KOPT-K1 (cell line): ENCODE data around the gene IRF2BP1.

ENCODE experiments used
- H3K27ac ChIP-seq: fragments of 200-600 bp; sonication (generic); 2 replicates; pipeline ENCODE4 v1.5.1; 2016; ENCODE audit warnings: antibody characterized with exemption, mild to moderate bottlenecking, low read depth, low read length; ENCODE audit not compliant: poor library complexity, severe bottlenecking
- H3K36me3 ChIP-seq: fragments of 200-600 bp; sonication (generic); 2 replicates; pipeline ENCODE4 v1.5.1; 2017; ENCODE audit warnings: antibody characterized with exemption, mild to moderate bottlenecking, low read length, moderate library complexity; ENCODE audit not compliant: insufficient read depth
- H3K9me3 ChIP-seq: fragments of 200-600 bp; sonication (generic); 2 replicates; pipeline ENCODE4 v1.5.1; 2017; ENCODE audit warnings: antibody characterized with exemption, low read length, mild to moderate bottlenecking; ENCODE audit not compliant: insufficient read depth, poor library complexity, severe bottlenecking

IRF2BP1 gene

GRCh38 chr19:45862564-45863334 is 23.2 kb downstream of the IRF2BP1 start, which contains the start of gene SYMPK:
TSS of gene SYMPK (minus strand) at chr19:45863147. CDS start at chr19:45854495, 8,652 bp downstream.
- Histone ChIP-seq H3K9me3 (no peaks in the 10 kb centered on the region), H3K27ac (peak within 1 kb of the TSS; percentile 78), H3K36me3 (peaks cover 35% of the 10 kb centered on the region)

GRCh38 chr19:45862271-45862563 is 23.7 kb downstream of the IRF2BP1 start:
- Histone ChIP-seq H3K36me3 (peaks cover 35% of the 10 kb centered on the region), H3K9me3 (no peaks in the 10 kb centered on the region), H3K27ac (peak overlapping the region; percentile 78)

GRCh38 chr19:45860359-45861259 is 25.3 kb downstream of the IRF2BP1 start:
- Histone ChIP-seq H3K27ac (no peak overlapping the region), H3K36me3 (peaks cover 45% of the 10 kb centered on the region)

GRCh38 chr19:45854167-45854778 is 31.7 kb downstream of the IRF2BP1 start:
- no peaks in the 10 kb centered on the region for H3K9me3 ChIP-seq
- H3K27ac ChIP-seq = no peak overlapping the region
- H3K36me3 ChIP-seq = peaks cover 87% of the 10 kb centered on the region

More at GRCh38 chr19:45860359-45861259, 25.3 kb downstream of the IRF2BP1 start:
- H3K9me3 ChIP-seq = no peaks in the 10 kb centered on the region

GRCh38 chr19:45852983-45853382 is 33.0 kb downstream of the IRF2BP1 start:
- H3K27ac ChIP-seq = no peak overlapping the region
- peaks cover 87% of the 10 kb centered on the region for H3K36me3 ChIP-seq
- H3K9me3 ChIP-seq = no peaks in the 10 kb centered on the region

- no peak overlapping the region for H3K27ac ChIP-seq
- no peaks in the 10 kb centered on the region for H3K9me3 ChIP-seq
- H3K36me3 ChIP-seq = peaks cover 92% of the 10 kb centered on the region
Measured at GRCh38 chr19:45852145-45852750, 33.7 kb downstream of the IRF2BP1 start.

GRCh38 chr19:45848922-45849321 is 37.0 kb downstream of the IRF2BP1 start:
- Histone ChIP-seq H3K36me3 (peaks cover 100% of the 10 kb centered on the region), H3K27ac (no peak overlapping the region), H3K9me3 (no peaks in the 10 kb centered on the region)

GRCh38 chr19:45847663-45848062 is 38.3 kb downstream of the IRF2BP1 start:
- Histone ChIP-seq H3K36me3 (peaks cover 100% of the 10 kb centered on the region), H3K9me3 (no peaks in the 10 kb centered on the region), H3K27ac (no peak overlapping the region)

GRCh38 chr19:45842198-45842597 is 43.7 kb downstream of the IRF2BP1 start:
- H3K9me3 ChIP-seq = no peaks in the 10 kb centered on the region
- peaks cover 100% of the 10 kb centered on the region for H3K36me3 ChIP-seq
- no peak overlapping the region for H3K27ac ChIP-seq

- peaks cover 97% of the 10 kb centered on the region for H3K36me3 ChIP-seq
- H3K9me3 ChIP-seq = no peaks in the 10 kb centered on the region
- H3K27ac ChIP-seq = no peak overlapping the region
Measured at GRCh38 chr19:45834970-45835369, 51.0 kb downstream of the IRF2BP1 start.
